ENCODE measurements around the gene BRCA2.

Gene BRCA2

DNA sequence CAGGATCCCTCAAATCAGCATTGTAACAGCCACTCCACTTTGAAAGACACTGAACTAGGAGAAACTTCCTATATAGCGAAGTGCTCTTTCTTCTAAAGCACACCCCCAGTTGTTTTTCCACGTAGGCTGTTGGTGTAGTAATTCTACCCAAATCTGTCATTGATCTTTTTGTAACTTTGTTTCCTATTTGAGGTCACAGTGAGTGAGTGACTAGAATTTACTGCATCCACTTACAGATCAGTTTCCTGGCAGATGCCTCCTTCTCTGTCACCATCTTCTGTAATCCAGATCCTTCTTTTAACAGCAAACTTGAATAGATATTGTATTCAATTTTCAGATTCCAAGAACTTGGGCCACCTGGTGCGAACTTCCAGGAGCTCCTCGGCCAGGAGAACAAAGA lies 15.4 kb upstream of the BRCA2 start:
- TF ChIP-seq, protein P1, sequence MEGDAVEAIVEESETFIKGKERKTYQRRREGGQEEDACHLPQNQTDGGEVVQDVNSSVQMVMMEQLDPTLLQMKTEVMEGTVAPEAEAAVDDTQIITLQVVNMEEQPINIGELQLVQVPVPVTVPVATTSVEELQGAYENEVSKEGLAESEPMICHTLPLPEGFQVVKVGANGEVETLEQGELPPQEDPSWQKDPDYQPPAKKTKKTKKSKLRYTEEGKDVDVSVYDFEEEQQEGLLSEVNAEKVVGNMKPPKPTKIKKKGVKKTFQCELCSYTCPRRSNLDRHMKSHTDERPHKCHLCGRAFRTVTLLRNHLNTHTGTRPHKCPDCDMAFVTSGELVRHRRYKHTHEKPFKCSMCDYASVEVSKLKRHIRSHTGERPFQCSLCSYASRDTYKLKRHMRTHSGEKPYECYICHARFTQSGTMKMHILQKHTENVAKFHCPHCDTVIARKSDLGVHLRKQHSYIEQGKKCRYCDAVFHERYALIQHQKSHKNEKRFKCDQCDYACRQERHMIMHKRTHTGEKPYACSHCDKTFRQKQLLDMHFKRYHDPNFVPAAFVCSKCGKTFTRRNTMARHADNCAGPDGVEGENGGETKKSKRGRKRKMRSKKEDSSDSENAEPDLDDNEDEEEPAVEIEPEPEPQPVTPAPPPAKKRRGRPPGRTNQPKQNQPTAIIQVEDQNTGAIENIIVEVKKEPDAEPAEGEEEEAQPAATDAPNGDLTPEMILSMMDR (IDR thresholded peaks at IDR 0.05; ENCODE audit: low read depth, low read length), result no peak
- no peak overlapping the region for H3K4me3 ChIP-seq (ENCODE audit: low read depth, low read length)

DNA sequence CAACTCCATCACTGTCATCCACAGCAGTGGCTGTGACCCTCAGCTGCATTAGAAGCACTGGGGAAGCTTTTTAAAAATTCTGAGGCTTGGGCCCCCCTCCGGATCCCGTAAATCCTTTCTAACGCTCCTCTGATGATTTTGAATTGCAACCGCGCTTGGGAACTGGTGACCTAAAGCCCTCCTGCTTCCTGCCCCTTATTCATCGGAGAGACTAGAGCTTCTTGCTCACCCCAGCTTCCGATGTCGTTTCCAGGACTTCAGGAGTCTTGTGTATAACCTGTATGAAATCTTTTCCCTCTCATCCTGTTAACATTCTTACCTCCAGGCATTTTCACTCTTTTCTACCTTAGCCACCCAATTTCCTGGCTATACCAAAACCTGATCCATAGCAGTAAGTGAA lies 14.9 kb upstream of the BRCA2 start:
- H3K4me3 ChIP-seq (ENCODE audit: low read depth, low read length), result no peak overlapping the region
- TF ChIP-seq, protein P1 (IDR thresholded peaks at IDR 0.05; ENCODE audit: low read depth, low read length), result no peak

DNA sequence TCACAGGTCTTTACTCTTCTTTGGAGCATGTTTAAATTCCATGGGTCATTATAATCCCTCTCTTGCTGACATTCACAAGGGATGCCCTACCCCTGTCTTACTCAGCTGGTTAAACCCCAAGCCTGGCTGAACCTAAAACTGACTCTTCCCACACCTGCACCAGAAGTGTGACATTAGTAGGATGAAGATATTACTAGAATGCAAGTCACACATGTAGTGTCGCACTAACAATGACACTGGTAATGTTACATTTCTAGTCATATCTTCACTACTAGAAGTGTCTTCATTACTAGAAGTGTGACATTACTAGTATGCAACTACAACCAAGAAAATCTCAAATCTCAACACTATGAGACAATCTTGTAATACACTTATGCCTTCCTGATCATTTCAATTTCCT lies 14.4 kb upstream of the BRCA2 start:
- TF ChIP-seq, protein P1 (IDR thresholded peaks at IDR 0.05; ENCODE audit: low read depth, low read length), result no peak
- no peak overlapping the region for H3K4me3 ChIP-seq (ENCODE audit: low read depth, low read length)

DNA sequence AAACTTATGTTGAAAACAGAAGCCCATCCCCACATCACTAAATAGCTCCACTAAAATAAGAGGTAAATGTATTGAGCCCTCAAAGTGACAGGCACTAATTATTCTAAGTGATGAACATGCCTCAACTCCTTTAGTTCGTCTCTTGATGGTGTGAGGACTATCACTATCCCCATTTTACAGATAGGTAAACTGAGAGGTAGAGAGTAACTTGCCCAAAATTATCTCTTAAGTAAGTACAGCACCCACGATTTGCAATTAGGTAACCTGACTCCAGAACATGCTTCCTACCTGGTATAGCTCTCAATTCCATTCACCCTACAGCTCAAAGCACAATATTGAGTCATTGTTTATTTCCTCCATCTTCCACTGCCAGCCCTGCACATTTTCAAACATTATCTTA lies 12.8 kb upstream of the BRCA2 start:
- H3K4me3 ChIP-seq (ENCODE audit: low read depth, low read length), result no peak overlapping the region
- TF ChIP-seq, protein P1 (IDR thresholded peaks at IDR 0.05; ENCODE audit: low read depth, low read length), result no peak

DNA sequence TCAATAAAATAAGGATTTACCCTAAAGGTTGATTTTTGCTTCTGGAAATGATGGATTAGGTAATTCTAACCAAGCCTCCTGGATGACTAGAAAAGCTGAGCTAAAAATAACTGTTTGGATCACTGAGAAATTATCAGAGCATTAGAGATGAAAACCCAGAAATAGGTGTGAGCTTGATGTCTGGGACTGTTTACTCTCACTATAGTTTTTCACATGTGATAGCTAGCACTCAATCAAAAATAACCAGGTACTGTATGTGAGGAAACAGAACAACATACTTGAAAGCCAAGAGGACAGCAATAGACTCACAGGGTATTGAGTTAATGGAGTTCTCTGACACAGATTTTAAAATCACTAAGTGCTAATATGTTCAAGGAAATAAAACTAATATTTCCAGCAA lies 9.7 kb upstream of the BRCA2 start:
- TF ChIP-seq, protein P1 (IDR thresholded peaks at IDR 0.05; ENCODE audit: low read depth, low read length), result no peak
- H3K4me3 ChIP-seq (ENCODE audit: low read depth, low read length), result no peak overlapping the region

DNA sequence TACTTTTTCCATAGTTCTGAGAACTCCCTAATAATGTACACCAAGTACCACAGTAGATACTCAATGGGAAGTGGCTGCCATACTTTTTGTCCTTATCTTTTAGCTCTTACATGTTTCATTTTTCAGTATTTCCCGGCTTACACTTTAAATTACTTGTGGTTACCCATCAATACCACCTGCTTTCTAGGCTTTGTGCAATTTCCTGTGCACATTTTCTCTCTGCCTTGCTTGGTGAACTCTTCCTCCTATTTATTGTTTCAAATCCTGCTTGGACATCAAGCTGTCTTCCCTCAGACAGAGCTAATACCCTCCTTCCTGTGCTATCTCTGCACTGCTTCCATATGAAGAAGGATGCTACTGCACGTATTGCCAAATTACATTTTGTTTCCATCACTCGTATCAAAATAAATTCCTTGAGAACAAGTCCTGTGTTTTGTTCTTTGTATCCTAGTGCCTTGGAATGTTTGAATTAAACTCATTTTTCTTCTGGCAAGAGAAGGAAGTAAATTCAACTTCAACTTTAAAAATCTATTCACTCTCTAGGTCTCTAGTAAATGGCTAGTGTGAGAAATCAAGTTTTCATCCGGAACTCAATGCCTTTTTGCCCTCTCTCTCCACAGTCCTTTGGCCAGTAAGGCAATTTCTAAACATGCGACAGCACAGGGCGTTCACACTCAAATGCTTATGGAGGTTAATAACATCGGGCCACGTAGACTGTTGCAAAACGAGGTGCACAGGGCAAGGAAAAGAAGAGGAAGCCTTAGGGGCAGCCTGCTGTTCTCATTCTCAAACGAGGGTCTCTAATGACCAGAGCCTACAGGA lies 5.8 kb upstream of the BRCA2 start:
- TF ChIP-seq, protein P1 (IDR thresholded peaks at IDR 0.05; ENCODE audit: low read depth, low read length), result no peak
- H3K4me3 ChIP-seq (ENCODE audit: low read depth, low read length), result no peak overlapping the region

DNA sequence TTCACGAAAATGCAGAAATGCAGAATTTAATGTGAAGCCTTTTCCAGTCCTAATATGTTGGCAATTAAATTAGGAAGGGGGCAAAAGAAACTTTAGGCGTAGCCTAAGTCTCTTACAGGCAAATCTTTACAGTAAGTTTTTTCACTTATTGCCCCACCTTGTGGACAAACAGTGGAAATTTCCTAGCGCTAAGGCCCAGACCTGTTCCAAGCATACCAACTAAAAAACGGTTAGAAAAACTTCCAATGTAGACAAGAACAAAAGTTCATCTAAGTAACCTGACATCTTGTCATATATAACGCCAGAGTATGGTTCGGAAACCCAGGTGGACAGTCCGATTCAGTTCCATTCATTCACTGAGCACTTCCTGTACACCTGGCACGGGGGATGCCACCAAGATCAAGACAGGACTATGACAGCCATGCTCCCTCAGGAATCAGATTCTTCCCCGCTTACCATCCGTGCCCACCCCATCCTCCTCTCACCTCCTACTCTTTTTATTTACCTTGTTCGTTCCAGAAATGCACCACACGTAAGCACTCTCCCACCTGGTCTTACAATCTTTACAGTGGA lies 5.1 kb upstream of the BRCA2 start:
- no peak overlapping the region for H3K4me3 ChIP-seq (ENCODE audit: low read depth, low read length)
- TF ChIP-seq, protein P1 (IDR thresholded peaks at IDR 0.05; ENCODE audit: low read depth, low read length), result peak; percentile 50

Measured in WI38 (cell line).